ENCODE data around the gene PGP. TPM values are rescaled to one million over a fixed set of nuclear protein-coding genes. Genes with fewer than 3 reads are reported as not detected.
A peak's percentile ranks its signal among the peaks of the same experiment; 100 is the strongest.

PGP gene
- polyA plus RNA-seq, 6 donors from 2014 or later = 5.7 to 11.0 (median 9.5) TPM

DNA sequence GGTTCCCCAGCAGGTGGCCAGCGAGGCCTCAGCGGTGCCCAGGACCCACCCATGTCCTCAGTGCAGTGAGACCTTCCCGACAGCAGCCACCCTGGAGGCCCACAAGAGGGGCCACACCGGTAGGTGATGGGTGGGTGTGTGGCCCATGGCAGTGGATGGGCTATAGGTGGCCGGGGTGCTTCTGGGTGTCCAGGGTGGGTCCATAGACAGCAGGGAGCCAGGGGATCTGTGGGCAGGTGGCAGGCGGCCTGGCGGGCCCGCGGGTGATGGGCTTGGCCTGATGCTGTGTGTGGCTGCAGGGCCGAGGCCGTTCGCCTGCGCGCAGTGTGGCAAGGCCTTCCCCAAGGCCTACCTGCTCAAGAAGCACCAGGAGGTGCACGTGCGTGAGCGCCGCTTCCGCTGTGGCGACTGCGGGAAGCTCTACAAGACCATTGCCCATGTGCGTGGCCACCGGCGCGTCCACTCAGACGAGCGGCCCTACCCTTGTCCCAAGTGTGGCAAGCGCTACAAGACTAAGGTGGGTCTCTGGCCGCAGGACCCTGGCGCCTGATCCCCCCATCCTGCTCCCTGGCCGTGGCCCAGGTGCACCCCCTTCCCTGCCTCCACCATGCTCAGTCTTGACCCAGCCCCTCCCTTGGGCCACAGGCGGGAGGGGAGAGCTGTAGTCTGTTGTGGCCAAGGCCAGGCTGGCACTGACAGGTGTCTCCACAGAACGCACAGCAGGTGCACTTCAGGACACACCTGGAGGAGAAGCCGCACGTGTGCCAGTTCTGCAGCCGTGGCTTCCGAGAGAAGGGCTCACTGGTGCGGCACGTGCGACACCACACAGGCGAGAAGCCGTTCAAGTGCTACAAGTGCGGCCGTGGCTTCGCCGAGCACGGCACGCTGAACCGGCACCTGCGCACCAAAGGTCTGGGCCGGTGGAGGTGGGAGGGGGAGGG lies 19.5 kb upstream of the PGP start:
- H3K36me3 Mint-ChIP-seq = peaks cover 0 to 11% of the 10 kb centered on the region in 2 donors
- no peak overlapping the region for H3K4me3 Mint-ChIP-seq
- no peak for DNase-seq
- no peaks in the 10 kb centered on the region for H3K4me1 Mint-ChIP-seq
- ATAC-seq (ENCODE audit: low read depth in 2 of 2) = peak in 1 of 2 donors; percentile 16
- H3K27ac Mint-ChIP-seq = no peak overlapping the region
- H3K9me3 Mint-ChIP-seq = no peaks in the 10 kb centered on the region
- H3K27me3 Mint-ChIP-seq = peaks cover 0 to 17% (median 0%) of the 10 kb centered on the region in 3 donors

DNA sequence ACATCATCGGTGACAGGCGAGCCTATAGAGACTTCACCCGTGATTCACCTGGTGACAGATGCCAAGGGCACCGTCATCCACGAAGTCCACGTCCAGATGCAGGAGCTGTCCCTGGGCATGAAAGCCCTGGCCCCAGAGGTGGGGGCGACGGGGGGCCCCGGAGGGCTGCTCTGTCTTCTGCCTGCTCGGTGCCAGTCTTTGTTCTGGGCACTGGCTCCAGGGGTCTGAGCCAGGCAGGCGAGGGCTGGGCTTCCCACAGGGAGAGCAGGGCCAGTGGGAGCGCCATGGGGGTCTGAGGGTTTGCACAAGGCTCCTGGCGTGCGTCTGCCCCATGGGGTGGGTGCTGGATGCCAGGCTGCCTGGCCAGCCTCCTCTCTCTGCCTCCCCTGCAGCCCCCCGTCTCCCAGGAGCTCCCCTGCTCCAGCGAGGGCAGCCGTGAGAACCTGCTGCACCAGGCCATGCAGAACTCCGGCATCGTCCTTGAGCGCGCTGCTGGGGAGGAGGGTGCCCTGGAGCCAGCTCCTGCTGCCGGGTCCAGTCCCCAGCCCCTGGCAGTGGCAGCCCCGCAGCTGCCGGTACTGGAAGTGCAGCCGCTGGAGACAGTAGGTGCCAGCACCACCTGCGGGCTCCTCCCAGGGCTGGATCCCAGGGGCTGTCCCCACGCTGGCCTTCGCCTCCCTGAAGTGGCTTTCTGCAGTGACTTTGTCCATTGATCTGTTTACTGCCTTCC lies 18.6 kb upstream of the PGP start:
- Mint-ChIP-seq H3K9me3 (no peaks in the 10 kb centered on the region), H3K4me3 (no peak overlapping the region), H3K27me3 (peaks cover 0 to 17% (median 0%) of the 10 kb centered on the region in 3 donors), H3K27ac (no peak overlapping the region), H3K4me1 (no peaks in the 10 kb centered on the region), H3K36me3 (peaks cover 0 to 11% of the 10 kb centered on the region in 2 donors)
- ATAC-seq (ENCODE audit: low read depth in 2 of 2) (no peak), DNase-seq (no peak)

- no peak overlapping the region for H3K4me3 Mint-ChIP-seq
- H3K27ac Mint-ChIP-seq = no peak overlapping the region
- ATAC-seq (ENCODE audit: low read depth in 2 of 2) (no peak), DNase-seq (no peak)
- H3K9me3 Mint-ChIP-seq = no peaks in the 10 kb centered on the region
- peaks cover 0 to 17% (median 0%) of the 10 kb centered on the region in 3 donors for H3K27me3 Mint-ChIP-seq
- peaks cover 0 to 11% of the 10 kb centered on the region in 2 donors for H3K36me3 Mint-ChIP-seq
- no peaks in the 10 kb centered on the region for H3K4me1 Mint-ChIP-seq
These were observed 17.7 kb upstream of the PGP start for GRCh38 chr16:2232094-2232990.

DNA sequence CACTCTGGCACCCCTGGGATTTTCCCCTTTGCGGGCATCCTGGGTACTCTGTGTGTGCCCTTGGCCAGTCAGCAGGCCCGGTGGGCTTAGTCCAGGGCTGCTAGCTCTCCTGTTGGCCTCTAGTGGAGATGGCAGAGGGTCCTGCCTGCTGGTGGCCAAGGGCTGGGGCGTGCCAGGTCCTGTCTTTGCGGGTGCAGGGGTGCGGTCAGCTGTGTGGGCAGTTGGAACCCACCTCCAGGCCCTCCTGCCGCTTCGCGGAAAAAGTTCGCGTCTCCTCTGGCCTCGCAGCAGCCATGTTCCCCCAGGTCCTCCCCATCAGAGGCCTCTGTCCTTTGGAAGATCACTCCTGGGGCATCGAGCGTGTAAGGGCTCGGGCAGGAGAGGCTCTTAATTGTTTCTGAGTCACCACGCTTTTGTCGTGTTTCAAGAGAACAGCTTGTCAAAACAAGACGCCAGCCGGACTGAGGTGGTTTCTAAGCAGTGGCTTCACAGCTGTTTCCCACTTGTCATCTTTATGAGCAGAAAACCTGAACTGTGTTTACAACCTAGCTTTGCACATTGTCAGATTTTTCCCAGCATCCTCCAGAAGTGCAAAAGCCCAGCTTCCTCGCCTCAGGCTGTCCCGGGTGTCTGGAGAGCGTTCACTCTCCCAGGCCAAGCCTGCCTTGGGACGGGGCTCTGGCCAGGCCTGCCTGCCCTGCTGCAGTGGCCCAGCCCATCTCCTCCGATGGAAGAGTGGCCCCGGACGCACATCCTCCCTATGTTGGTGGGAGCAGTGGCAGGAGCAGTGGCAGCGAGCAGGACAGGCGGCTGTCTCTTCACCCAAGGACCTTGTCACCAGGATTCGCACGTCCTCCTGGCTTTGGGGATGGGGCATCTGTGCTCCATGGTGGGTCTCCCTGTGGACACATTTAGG lies 16.6 kb upstream of the PGP start:
- DNase-seq = no peak
- peaks cover 0 to 11% of the 10 kb centered on the region in 2 donors for H3K36me3 Mint-ChIP-seq
- no peaks in the 10 kb centered on the region for H3K9me3 Mint-ChIP-seq
- H3K27me3 Mint-ChIP-seq = peaks cover 0 to 17% (median 0%) of the 10 kb centered on the region in 3 donors
- H3K4me3 Mint-ChIP-seq = no peak overlapping the region
- peaks cover 0 to 6% (median 4%) of the 10 kb centered on the region in 3 donors for H3K4me1 Mint-ChIP-seq
- H3K27ac Mint-ChIP-seq = no peak overlapping the region
- no peak for ATAC-seq (ENCODE audit: low read depth in 2 of 2)

- Mint-ChIP-seq H3K4me1 (peaks cover 0 to 11% (median 9%) of the 10 kb centered on the region in 3 donors), H3K9me3 (no peaks in the 10 kb centered on the region), H3K36me3 (peaks cover 0 to 11% of the 10 kb centered on the region in 2 donors), H3K4me3 (peak overlapping the region in 1 of 8 donors; percentile 38), H3K27ac (no peak overlapping the region), H3K27me3 (peaks cover 0 to 8% (median 0%) of the 10 kb centered on the region in 3 donors)
- ATAC-seq (ENCODE audit: low read depth in 2 of 2) (no peak), DNase-seq (no peak)
These were observed 15.7 kb upstream of the PGP start for GRCh38 chr16:2230376-2230775.

DNA sequence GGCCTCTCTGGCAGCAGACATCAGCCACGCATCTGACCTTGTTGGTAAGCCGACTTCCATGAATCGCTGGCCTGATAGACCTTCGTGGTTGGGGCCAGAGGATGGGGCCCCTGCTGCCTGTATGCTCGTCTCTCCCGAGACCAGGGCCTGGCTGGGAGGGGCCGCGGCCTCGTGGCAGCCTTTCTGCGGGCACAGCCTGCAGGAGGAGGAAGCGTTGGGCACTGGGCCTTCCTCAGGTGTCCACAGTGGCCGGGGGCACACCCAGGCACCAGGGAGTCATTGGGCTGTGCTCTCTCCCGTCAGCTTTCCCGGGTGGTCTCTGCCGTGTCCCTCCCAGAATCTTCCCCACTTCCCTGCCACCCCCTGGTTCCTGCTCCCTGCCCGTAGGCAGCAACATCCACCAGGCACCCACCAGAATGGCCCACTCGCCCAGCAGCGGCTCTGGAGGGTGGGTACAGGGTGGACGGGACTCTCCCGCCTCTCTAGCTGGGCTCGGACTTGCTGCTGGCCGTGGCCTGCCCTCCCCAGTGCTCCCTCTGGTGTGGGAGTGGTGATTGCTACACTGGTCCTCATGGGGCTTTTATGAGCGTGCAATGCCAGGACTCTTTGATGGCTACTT lies 15.1 kb upstream of the PGP start:
- Mint-ChIP-seq H3K36me3 (peaks cover 0 to 11% of the 10 kb centered on the region in 2 donors), H3K9me3 (no peaks in the 10 kb centered on the region)

DNA sequence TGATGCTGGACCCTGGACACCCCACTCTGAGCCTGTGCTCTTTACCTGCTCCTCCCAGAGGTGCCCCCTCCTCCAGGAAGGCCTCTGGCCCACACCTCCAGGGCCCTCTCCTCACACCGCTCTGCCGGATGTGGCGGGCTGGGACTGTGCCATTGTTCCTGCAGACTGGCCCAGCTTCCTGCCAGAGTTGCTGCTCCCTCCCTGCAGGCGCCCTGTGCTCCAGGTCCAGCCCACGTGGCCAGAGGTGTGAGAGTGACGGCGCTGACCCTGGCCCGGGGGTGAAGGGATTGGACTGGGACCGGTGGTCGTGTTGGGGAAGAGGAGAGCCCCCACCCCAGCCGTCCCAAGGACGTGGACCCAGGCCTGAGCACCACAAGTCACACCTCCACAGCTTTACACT lies 14.5 kb upstream of the PGP start:
- ATAC-seq (ENCODE audit: low read depth in 2 of 2) (no peak), DNase-seq (no peak)
- peak overlapping the region in 1 of 6 donors; percentile 36 for H3K27ac Mint-ChIP-seq
- peaks cover 0 to 20% (median 20%) of the 10 kb centered on the region in 3 donors for H3K4me1 Mint-ChIP-seq
- no peaks in the 10 kb centered on the region for H3K9me3 Mint-ChIP-seq
- H3K27me3 Mint-ChIP-seq = no peaks in the 10 kb centered on the region
- no peak overlapping the region for H3K4me3 Mint-ChIP-seq
- peaks cover 0 to 11% of the 10 kb centered on the region in 2 donors for H3K36me3 Mint-ChIP-seq

More for the DNA sequence above, 15.1 kb upstream of the PGP start:
- Mint-ChIP-seq H3K4me1 (peaks cover 0 to 14% (median 13%) of the 10 kb centered on the region in 3 donors), H3K27ac (no peak overlapping the region), H3K4me3 (peak overlapping the region in 1 of 8 donors; percentile 38), H3K27me3 (peaks cover 0 to 2% (median 0%) of the 10 kb centered on the region in 3 donors)
- ATAC-seq (ENCODE audit: low read depth in 2 of 2) (no peak), DNase-seq (no peak)

DNA sequence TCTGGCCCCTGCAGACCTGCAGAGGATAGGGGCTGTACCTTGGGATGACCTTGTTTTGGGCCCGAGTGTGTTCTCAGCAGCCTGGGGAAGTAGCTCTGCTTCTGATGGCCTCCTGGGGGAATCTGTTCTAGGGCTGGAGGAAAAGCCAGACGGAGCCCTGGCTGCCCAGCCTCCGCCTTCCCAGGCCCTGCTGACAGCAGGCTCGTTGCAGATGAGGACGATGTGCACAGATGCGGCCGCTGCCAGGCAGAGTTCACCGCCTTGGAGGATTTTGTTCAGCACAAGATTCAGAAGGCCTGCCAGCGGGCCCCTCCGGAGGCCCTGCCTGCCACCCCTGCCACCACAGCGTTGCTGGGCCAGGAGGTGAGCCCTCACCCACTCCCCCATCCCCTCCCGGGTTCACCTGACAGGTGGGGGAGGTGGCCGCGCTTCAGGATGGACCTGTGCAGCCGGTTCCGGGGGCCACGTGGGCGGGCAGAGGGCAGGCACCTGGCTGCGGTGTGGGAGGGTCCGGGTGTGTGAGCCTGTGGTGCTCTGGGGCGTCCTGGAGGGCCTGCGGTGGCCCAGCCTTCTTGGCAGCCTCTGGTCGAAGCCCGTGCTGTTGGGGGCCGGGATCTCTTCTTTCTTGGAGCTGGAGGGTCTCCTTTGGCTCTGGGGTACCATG lies 13.7 kb upstream of the PGP start:
- H3K4me3 Mint-ChIP-seq = no peak overlapping the region
- peaks cover 0 to 21% (median 21%) of the 10 kb centered on the region in 3 donors for H3K4me1 Mint-ChIP-seq
- no peak for ATAC-seq (ENCODE audit: low read depth in 2 of 2)
- no peaks in the 10 kb centered on the region for H3K27me3 Mint-ChIP-seq
- DNase-seq = no peak
- H3K9me3 Mint-ChIP-seq = no peaks in the 10 kb centered on the region
- H3K27ac Mint-ChIP-seq = no peak overlapping the region
- peaks cover 0 to 11% of the 10 kb centered on the region in 2 donors for H3K36me3 Mint-ChIP-seq

- H3K9me3 Mint-ChIP-seq = no peaks in the 10 kb centered on the region
- H3K27ac Mint-ChIP-seq = peak overlapping the region in 1 of 6 donors; percentile 58
- DNase-seq (no peak), ATAC-seq (ENCODE audit: low read depth in 2 of 2) (no peak)
- H3K4me1 Mint-ChIP-seq = peaks cover 0 to 21% (median 21%) of the 10 kb centered on the region in 3 donors
- peak overlapping the region in 2 of 8 donors; percentile 22 to 79 for H3K4me3 Mint-ChIP-seq
- H3K27me3 Mint-ChIP-seq = no peaks in the 10 kb centered on the region
- peaks cover 0 to 11% of the 10 kb centered on the region in 2 donors for H3K36me3 Mint-ChIP-seq
These were observed 12.3 kb upstream of the PGP start for GRCh38 chr16:2226918-2227317.

DNA sequence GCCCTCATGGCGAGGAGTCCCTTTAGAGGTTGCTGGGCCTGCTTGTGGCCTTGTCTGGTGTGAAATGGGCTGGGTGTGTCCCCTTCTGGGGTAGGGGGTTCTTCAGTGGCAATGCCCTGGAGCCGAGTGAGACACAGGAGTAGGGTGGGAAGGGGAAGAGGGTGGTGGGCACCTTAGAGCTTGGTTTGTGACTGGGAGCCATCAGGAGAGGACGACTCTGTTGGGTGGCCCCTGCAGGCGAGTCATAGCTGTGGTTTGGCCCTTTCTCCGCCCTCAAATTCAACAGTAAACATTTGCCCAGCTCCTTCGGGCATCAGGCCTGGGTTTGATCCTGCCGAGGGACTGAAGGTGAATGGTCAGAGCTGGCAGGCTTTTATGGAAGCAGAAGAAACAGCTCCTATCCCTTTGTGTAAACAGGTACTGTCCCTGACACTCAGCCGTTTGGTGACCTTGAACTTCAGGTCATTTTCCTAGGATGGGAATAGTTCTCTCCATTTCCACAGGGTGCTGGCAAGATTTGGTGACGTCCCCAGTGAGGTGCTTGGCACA lies 11.7 kb upstream of the PGP start:
- ATAC-seq (ENCODE audit: low read depth in 2 of 2) (no peak), DNase-seq (no peak)
- peaks cover 0 to 11% of the 10 kb centered on the region in 2 donors for H3K36me3 Mint-ChIP-seq
- H3K27ac Mint-ChIP-seq = peak overlapping the region in 3 of 6 donors; percentile 58 to 80 (median 68)
- H3K27me3 Mint-ChIP-seq = no peaks in the 10 kb centered on the region
- H3K4me1 Mint-ChIP-seq = peaks cover 0 to 21% (median 21%) of the 10 kb centered on the region in 3 donors
- peak overlapping the region in 6 of 8 donors; percentile 8 to 79 (median 20) for H3K4me3 Mint-ChIP-seq
- no peaks in the 10 kb centered on the region for H3K9me3 Mint-ChIP-seq

- Mint-ChIP-seq H3K4me3 (peak overlapping the region; percentile 70 to 92 (median 84)), H3K4me1 (peaks cover 0 to 21% (median 21%) of the 10 kb centered on the region in 3 donors), H3K27ac (peak overlapping the region in 4 of 6 donors; percentile 28 to 78 (median 62)), H3K27me3 (no peaks in the 10 kb centered on the region), H3K36me3 (no peaks in the 10 kb centered on the region), H3K9me3 (no peaks in the 10 kb centered on the region)
- ATAC-seq (ENCODE audit: low read depth in 2 of 2) = peak; percentile 3 to 7
- DNase-seq = no peak
These were observed 9.4 kb upstream of the PGP start for GRCh38 chr16:2223942-2224486.

All from naive B cell (primary cell).